Measurements from ENCODE around the gene HEBP1.

Gene HEBP1

GRCh38 chr12:12983420-12984035, 16.5 kb downstream of the HEBP1 start:
- DNase-seq (ENCODE audit: low read depth) = no peak
- peak; percentile 78 for TF ChIP-seq CTCF (conservative IDR thresholded peaks at IDR 0.05; ENCODE audit: low read depth, low read length)
- H3K4me3 ChIP-seq (ENCODE audit: low read length) = no peak overlapping the region

DNA sequence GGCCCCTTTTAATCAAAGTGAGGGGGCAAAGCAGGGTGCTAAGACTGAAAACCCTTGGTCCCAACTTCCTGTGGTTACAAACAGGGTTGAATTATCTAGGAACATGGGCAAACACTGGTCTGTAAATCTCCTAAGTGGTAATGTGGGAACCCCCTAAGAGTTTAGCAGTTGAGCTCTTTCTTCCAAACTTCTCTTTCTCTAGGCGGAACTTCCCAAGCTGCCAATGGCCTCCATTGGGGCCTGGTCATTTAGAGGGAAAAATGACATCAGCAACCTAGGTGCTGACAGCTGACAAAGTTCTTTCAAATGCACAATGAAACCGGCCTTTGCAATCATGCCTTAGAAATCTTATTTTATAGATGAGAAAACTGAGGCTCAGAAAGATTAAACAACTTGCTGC, 17.7 kb downstream of the HEBP1 start:
- DNase-seq (ENCODE audit: low read depth) = no peak
- no peak for TF ChIP-seq CTCF (conservative IDR thresholded peaks at IDR 0.05; ENCODE audit: low read depth, low read length)

GRCh38 chr12:12979731-12980259, 20.3 kb downstream of the HEBP1 start:
- no peak overlapping the region for H3K4me3 ChIP-seq (ENCODE audit: low read length)
- no peak for TF ChIP-seq CTCF (conservative IDR thresholded peaks at IDR 0.05; ENCODE audit: low read depth, low read length)
- peak; percentile 52 for DNase-seq (ENCODE audit: low read depth)

More for the DNA sequence above, 17.7 kb downstream of the HEBP1 start:
- H3K4me3 ChIP-seq (ENCODE audit: low read length) = no peak overlapping the region

- DNase-seq (ENCODE audit: low read depth) = no peak
- TF ChIP-seq CTCF (conservative IDR thresholded peaks at IDR 0.05; ENCODE audit: low read depth, low read length) = no peak
- no peak overlapping the region for H3K4me3 ChIP-seq (ENCODE audit: low read length)
These were observed 20.9 kb downstream of the HEBP1 start for GRCh38 chr12:12979126-12979525.

DNA sequence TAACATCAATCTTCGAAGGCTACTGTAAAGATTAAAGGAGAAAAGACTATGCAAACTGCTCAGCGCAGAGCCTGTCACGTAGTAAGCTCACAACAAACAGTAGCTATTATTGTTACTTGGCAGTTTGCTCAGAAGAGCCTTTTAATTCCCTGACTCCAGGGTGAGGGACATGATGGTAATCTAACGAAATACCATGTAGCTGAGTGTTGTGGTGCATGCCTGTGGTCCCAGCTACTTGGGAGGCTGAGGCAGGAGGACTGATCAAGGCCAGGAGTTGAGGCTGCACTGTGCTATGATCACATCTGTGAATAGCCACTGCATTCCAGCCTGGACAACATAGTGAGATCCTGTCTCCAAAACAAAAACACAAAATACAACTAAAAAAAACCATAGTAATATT, 22.8 kb downstream of the HEBP1 start:
- H3K4me3 ChIP-seq (ENCODE audit: low read length) = no peak overlapping the region
- no peak for DNase-seq (ENCODE audit: low read depth)
- TF ChIP-seq CTCF (conservative IDR thresholded peaks at IDR 0.05; ENCODE audit: low read depth, low read length) = no peak

DNA sequence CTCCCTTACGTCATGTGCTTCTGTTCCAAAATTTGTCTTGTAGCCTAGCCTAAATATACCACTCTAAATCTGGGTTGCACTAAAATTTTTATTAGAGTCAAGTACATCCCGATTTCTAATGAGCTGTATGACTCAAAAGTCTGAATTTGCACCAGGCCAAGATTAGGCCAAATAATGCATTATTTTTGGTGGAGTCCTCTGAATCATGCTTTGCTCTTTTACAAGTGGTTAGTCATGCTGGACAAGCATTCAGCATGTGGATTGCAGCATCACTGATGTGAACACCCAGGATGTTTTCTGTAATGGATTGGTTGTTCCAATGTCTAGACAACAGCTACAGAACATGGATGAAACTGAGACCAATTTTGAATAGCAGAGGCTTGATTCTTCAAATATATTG, 23.7 kb downstream of the HEBP1 start:
- no peak for TF ChIP-seq CTCF (conservative IDR thresholded peaks at IDR 0.05; ENCODE audit: low read depth, low read length)
- no peak overlapping the region for H3K4me3 ChIP-seq (ENCODE audit: low read length)
- DNase-seq (ENCODE audit: low read depth) = peak; percentile 54

DNA sequence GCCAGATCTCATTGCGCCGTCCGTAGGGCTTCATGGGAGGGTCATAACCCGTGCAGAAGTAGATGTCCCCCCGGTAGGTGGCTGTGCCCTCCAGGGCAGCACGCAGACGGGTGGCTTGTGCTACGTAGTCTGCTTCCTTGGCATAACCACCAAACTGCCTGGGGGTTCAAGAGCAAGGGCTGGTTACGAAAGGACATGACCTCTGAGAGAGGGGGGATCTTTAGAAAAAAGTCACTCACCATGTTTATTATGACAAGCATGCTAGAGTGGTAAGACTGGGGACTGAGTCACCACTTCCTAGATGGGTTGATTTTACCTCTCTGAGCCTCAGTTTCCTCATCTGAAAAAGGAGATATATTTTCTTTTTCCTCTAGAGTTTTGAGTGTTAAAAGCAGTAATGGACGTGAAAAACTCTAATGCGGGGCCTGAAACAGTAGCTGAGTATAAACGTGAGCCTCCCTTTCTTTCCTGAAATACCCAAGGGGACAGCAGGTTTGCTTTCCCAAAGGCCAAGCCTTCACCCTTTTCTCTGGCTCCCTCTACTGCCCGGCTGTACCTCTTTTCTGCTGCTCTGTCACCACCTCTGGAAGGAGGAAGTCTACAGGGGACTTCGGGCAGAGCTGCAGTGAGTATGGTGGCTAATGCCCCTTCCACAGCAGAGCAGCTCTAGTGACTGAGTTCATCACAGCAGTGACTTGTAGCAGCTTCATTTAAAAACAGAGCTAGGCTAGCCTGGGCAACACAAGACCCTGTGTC, 24.6 kb downstream of the HEBP1 start:
- no peak overlapping the region for H3K4me3 ChIP-seq (ENCODE audit: low read length)
- TF ChIP-seq CTCF (conservative IDR thresholded peaks at IDR 0.05; ENCODE audit: low read depth, low read length) = peak; percentile 75
- DNase-seq (ENCODE audit: low read depth) = no peak

All from retinal pigment epithelial cell (primary cell).